Astrocyte (in vitro differentiated cells and primary cell): ENCODE measurements around the gene NAB2. TPM values are rescaled to one million over a fixed set of nuclear protein-coding genes. Genes with fewer than 3 reads are reported as not detected.
A peak's percentile ranks its signal among the peaks of the same experiment; 100 is the strongest.

Experiments
- DNase-seq: peaks from one replicate; pipeline ENCODE4 v3.0.0-alpha.2; 2010; ENCODE audit warnings: low read depth
- FAIRE-seq: peaks from 2 replicates; lab custom pipeline; 2011; peaks lifted over from hg19 to GRCh38; lab: Jason Lieb, UNC
- H2AFZ ChIP-seq: 2 replicates; pipeline ENCODE4 v1.6.0; 2012; ENCODE audit warnings: low read depth, low read length, inconsistent platforms
- H3K27ac ChIP-seq: 2 replicates; pipeline ENCODE4 v1.5.1; 2011; ENCODE audit warnings: low read depth, low read length, inconsistent platforms
- H3K27me3 ChIP-seq: 2 replicates; pipeline ENCODE4 v1.6.0; 2011; ENCODE audit warnings: low read length, inconsistent platforms; ENCODE audit not compliant: insufficient read depth
- H3K36me3 ChIP-seq: 2 replicates; pipeline ENCODE4 v1.5.1; 2011; ENCODE audit warnings: low read length, inconsistent platforms; ENCODE audit not compliant: insufficient read depth
- H3K4me1 ChIP-seq: 2 replicates; pipeline ENCODE4 v1.5.1; 2011; ENCODE audit warnings: low read length, inconsistent platforms; ENCODE audit not compliant: insufficient read depth
- H3K4me2 ChIP-seq: 2 replicates; pipeline ENCODE4 v1.6.0; 2012; ENCODE audit warnings: low read length, inconsistent platforms
- H3K4me3 ChIP-seq: 2 replicates; pipeline ENCODE4 v1.5.1; 2011; ENCODE audit warnings: low read depth, mild to moderate bottlenecking, low read length, inconsistent platforms; ENCODE audit not compliant: insufficient read depth
- H3K79me2 ChIP-seq: 2 replicates; pipeline ENCODE4 v1.6.0; 2012; ENCODE audit warnings: mild to moderate bottlenecking, low read length, inconsistent platforms; ENCODE audit not compliant: insufficient read depth
- H3K9ac ChIP-seq: 2 replicates; pipeline ENCODE4 v1.6.0; 2012; ENCODE audit warnings: mild to moderate bottlenecking, low read length, inconsistent platforms
- H3K9me3 ChIP-seq: 2 replicates; pipeline ENCODE4 v1.5.1; 2012; ENCODE audit warnings: low read depth, mild to moderate bottlenecking, low read length, inconsistent platforms; ENCODE audit not compliant: insufficient read depth
- H4K20me1 ChIP-seq: 2 replicates; pipeline ENCODE4 v1.6.0; 2012; ENCODE audit warnings: low read length, inconsistent platforms; ENCODE audit not compliant: insufficient read depth
- H3K27ac Mint-ChIP-seq: one replicate; pipeline ENCODE4 v1.8.0; 2021; ENCODE audit warnings: mild to moderate bottlenecking, mixed read lengths; ENCODE audit not compliant: unreplicated experiment
- H3K27me3 Mint-ChIP-seq: one replicate; pipeline ENCODE4 v1.8.0; 2021; ENCODE audit warnings: low read depth, mixed read lengths; ENCODE audit not compliant: unreplicated experiment
- H3K36me3 Mint-ChIP-seq: one replicate; pipeline ENCODE4 v1.8.0; 2021; ENCODE audit warnings: low read depth, mixed read lengths; ENCODE audit not compliant: unreplicated experiment
- H3K4me1 Mint-ChIP-seq: one replicate; pipeline ENCODE4 v1.8.0; 2021; ENCODE audit warnings: low read depth, mixed read lengths; ENCODE audit not compliant: unreplicated experiment
- H3K4me3 Mint-ChIP-seq: one replicate; pipeline ENCODE4 v1.8.0; 2021; ENCODE audit warnings: mild to moderate bottlenecking, moderate library complexity, mixed read lengths; ENCODE audit not compliant: unreplicated experiment
- H3K9me3 Mint-ChIP-seq: one replicate; pipeline ENCODE4 v1.8.0; 2021; ENCODE audit warnings: mild to moderate bottlenecking, mixed read lengths; ENCODE audit not compliant: unreplicated experiment
- EZH2 ChIP-seq: IDR thresholded peaks from 2 replicates; pipeline ENCODE4 v1.6.1; 2012; ENCODE audit warnings: mild to moderate bottlenecking, low read length, inconsistent platforms; ENCODE audit not compliant: insufficient read depth
- total RNA-seq: library from RNA; stranded (reverse); gene quantifications from 2 replicates; pipeline ENCODE4 v1.2.1, GENCODE V29; 2021
- TF ChIP-seq, protein P1 (sequence below): IDR thresholded peaks from 2 replicates; pipeline ENCODE4 v1.5.1; 2011; ENCODE audit warnings: low read depth, mild to moderate bottlenecking, inconsistent platforms, low read length, moderate library complexity; ENCODE audit not compliant: insufficient read depth

NAB2 gene
- total RNA-seq, 1 donor from 2014 or later: 36.6 TPM

- Mint-ChIP-seq H3K9me3 (no peaks in the 10 kb centered on the region), H3K27ac (peak overlapping the region; percentile 76), H3K27me3 (no peaks in the 10 kb centered on the region), H3K4me1 (peaks cover 74% of the 10 kb centered on the region), H3K4me3 (no peak overlapping the region), H3K36me3 (peaks cover 19% of the 10 kb centered on the region)
- Histone ChIP-seq H3K4me1 (peaks cover 64% of the 10 kb centered on the region), H3K79me2 (peaks cover 78% of the 10 kb centered on the region), H3K4me2 (peak overlapping the region; percentile 67), H3K9me3 (no peaks in the 10 kb centered on the region), H2AFZ (no peak overlapping the region), H3K36me3 (peaks cover 13% of the 10 kb centered on the region), H3K27ac (peak overlapping the region; percentile 57), H4K20me1 (peaks cover 84% of the 10 kb centered on the region), H3K9ac (peak overlapping the region; percentile 57), H3K27me3 (no peaks in the 10 kb centered on the region), H3K4me3 (no peak overlapping the region)
- TF ChIP-seq, protein P1, sequence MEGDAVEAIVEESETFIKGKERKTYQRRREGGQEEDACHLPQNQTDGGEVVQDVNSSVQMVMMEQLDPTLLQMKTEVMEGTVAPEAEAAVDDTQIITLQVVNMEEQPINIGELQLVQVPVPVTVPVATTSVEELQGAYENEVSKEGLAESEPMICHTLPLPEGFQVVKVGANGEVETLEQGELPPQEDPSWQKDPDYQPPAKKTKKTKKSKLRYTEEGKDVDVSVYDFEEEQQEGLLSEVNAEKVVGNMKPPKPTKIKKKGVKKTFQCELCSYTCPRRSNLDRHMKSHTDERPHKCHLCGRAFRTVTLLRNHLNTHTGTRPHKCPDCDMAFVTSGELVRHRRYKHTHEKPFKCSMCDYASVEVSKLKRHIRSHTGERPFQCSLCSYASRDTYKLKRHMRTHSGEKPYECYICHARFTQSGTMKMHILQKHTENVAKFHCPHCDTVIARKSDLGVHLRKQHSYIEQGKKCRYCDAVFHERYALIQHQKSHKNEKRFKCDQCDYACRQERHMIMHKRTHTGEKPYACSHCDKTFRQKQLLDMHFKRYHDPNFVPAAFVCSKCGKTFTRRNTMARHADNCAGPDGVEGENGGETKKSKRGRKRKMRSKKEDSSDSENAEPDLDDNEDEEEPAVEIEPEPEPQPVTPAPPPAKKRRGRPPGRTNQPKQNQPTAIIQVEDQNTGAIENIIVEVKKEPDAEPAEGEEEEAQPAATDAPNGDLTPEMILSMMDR: no peak
- TF ChIP-seq EZH2: no peak
- no peak for FAIRE-seq
- DNase-seq: no peak
Measured at GRCh38 chr12:57135527-57136326, 46.8 kb downstream of the NAB2 start.

DNA sequence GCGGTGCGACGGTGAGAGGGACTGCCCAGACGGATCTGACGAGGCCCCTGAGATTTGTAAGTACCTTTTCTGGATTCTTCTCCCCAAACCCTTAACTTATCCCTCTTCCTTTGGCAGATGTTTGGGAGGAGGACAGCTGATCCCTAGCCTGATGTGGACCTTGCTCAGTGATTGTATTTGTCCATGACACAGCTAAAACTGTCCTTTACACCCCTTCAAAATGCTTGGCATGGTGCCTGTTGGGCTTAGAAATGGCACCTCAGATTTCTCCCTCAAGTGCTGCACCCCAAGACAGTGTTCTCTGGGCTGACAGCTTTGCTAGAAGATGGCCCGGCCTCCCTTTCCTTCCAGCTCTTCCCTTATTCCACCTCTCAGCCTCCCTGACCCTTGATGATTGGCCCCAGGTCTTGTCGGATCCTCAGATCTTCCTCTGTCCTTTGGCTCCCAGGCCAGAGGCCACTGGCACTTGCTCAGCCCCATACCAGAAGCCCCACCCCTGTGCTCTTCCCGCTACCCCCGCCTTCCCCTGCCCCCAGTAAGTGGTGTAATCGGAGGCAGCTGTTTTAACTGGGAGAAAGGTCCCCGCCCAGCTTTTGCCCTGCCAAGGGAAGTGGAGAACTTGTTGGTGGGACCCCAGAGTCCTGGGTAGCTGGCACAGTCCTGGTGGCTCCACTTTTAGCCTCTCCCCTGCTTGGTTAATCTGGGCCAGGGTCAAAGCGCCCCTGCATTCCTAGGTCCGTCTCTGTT is 49.8 kb downstream of the NAB2 start:
- Mint-ChIP-seq H3K27me3 (no peaks in the 10 kb centered on the region), H3K4me3 (peak overlapping the region; percentile 45), H3K9me3 (no peaks in the 10 kb centered on the region), H3K27ac (no peak overlapping the region), H3K36me3 (peaks cover 41% of the 10 kb centered on the region), H3K4me1 (peaks cover 67% of the 10 kb centered on the region)
- Histone ChIP-seq H3K79me2 (peaks cover 66% of the 10 kb centered on the region), H3K9me3 (no peaks in the 10 kb centered on the region), H3K27me3 (no peaks in the 10 kb centered on the region), H3K4me3 (no peak overlapping the region), H2AFZ (no peak overlapping the region), H3K36me3 (peaks cover 32% of the 10 kb centered on the region), H3K4me1 (peaks cover 35% of the 10 kb centered on the region), H4K20me1 (peaks cover 88% of the 10 kb centered on the region), H3K27ac (no peak overlapping the region), H3K9ac (no peak overlapping the region), H3K4me2 (no peak overlapping the region)
- no peak for TF ChIP-seq EZH2
- TF ChIP-seq, protein P1: no peak
- FAIRE-seq: no peak
- no peak for DNase-seq
